ENCODE results near the gene IDI1.
"Not testable (repeated sequence)": the region's sequence is repeated elsewhere in the genome, so short reads cannot be mapped to it uniquely, and the experiment has no call there.

IDI1 gene

GRCh38 chr10:1044964-1045363, 4.0 kb downstream of the IDI1 start:
- TF ChIP-seq CTCF (IDR thresholded peaks at IDR 0.05; ENCODE audit: borderline replicate concordance, insufficient read depth, low read depth, low read length) = no peak
- H3K4me3 ChIP-seq (ENCODE audit: low read depth, low read length) = no peak overlapping the region

- peak overlapping the region; percentile 32 for H3K4me3 ChIP-seq (ENCODE audit: low read depth, low read length)
- TF ChIP-seq CTCF (IDR thresholded peaks at IDR 0.05; ENCODE audit: borderline replicate concordance, insufficient read depth, low read depth, low read length) = no peak
Observed at GRCh38 chr10:1044146-1044545, 4.8 kb downstream of the IDI1 start.

- H3K4me3 ChIP-seq (ENCODE audit: low read depth, low read length) = peak overlapping the region; percentile 32
Observed at GRCh38 chr10:1043532-1043995, 5.4 kb downstream of the IDI1 start.

GRCh38 chr10:1041514-1041913, 7.4 kb downstream of the IDI1 start:
- no peak overlapping the region for H3K4me3 ChIP-seq (ENCODE audit: low read depth, low read length)
- no peak for TF ChIP-seq CTCF (IDR thresholded peaks at IDR 0.05; ENCODE audit: borderline replicate concordance, insufficient read depth, low read depth, low read length)

More at GRCh38 chr10:1043532-1043995, 5.4 kb downstream of the IDI1 start:
- TF ChIP-seq CTCF (IDR thresholded peaks at IDR 0.05; ENCODE audit: borderline replicate concordance, insufficient read depth, low read depth, low read length) = no peak

GRCh38 chr10:1040133-1040532, 8.8 kb downstream of the IDI1 start:
- no peak overlapping the region for H3K4me3 ChIP-seq (ENCODE audit: low read depth, low read length)
- no peak for TF ChIP-seq CTCF (IDR thresholded peaks at IDR 0.05; ENCODE audit: borderline replicate concordance, insufficient read depth, low read depth, low read length)

GRCh38 chr10:1038769-1039168, 10.2 kb downstream of the IDI1 start:
- H3K4me3 ChIP-seq (ENCODE audit: low read depth, low read length) = not testable (repeated sequence)

GRCh38 chr10:1037098-1037497, 11.8 kb downstream of the IDI1 start:
- TF ChIP-seq CTCF (IDR thresholded peaks at IDR 0.05; ENCODE audit: borderline replicate concordance, insufficient read depth, low read depth, low read length) = no peak
- H3K4me3 ChIP-seq (ENCODE audit: low read depth, low read length) = no peak overlapping the region

- no peak for TF ChIP-seq CTCF (IDR thresholded peaks at IDR 0.05; ENCODE audit: borderline replicate concordance, insufficient read depth, low read depth, low read length)
- no peak overlapping the region for H3K4me3 ChIP-seq (ENCODE audit: low read depth, low read length)
Observed at GRCh38 chr10:1036341-1036791, 12.6 kb downstream of the IDI1 start.
